Natural killer cell (primary cell): ENCODE results near the gene KLHL6. TPM values are rescaled to one million over a fixed set of nuclear protein-coding genes. Genes with fewer than 3 reads are reported as not detected.
A peak's percentile ranks its signal among the peaks of the same experiment; 100 is the strongest.
"Not testable (repeated sequence)": the region's sequence is repeated elsewhere in the genome, so short reads cannot be mapped to it uniquely, and the experiment has no call there.

Experiments used
- ATAC-seq, 3 donors: fragments of 150-1000 bp in 2 of 3; fragments of 200-7000 bp in 1 of 3; cut with Tn5 transposase; 1 replicate in 1 of 3; 2 replicates in 2 of 3; pipeline ENCODE4 v1.10.0; 2021; ENCODE audit warnings: mild to moderate bottlenecking in 2 of 3, moderate library complexity in 2 of 3
- DNase-seq, 2 donors: peaks; one replicate each; pipeline versions ENCODE4 v3.0.0 to v3.0.0-alpha.2; 2013 to 2021; ENCODE audit warnings: mixed read lengths in 1 of 2
- H3K27ac ChIP-seq: one replicate; pipeline ENCODE4 v1.5.1; 2013; ENCODE audit warnings: mild to moderate bottlenecking, low read length
- H3K27me3 ChIP-seq: one replicate; pipeline ENCODE4 v1.6.1; 2013; ENCODE audit warnings: low read length; ENCODE audit not compliant: control insufficient read depth, insufficient read depth
- H3K36me3 ChIP-seq: one replicate; pipeline ENCODE4 v1.6.1; 2013; ENCODE audit warnings: low read length; ENCODE audit not compliant: control insufficient read depth, insufficient read depth
- H3K4me1 ChIP-seq: one replicate; pipeline ENCODE4 v1.6.1; 2013; ENCODE audit warnings: low read length; ENCODE audit not compliant: control insufficient read depth, insufficient read depth
- H3K4me3 ChIP-seq: one replicate; pipeline ENCODE4 v1.5.1; 2013; ENCODE audit warnings: low read length
- H3K9me3 ChIP-seq: one replicate; pipeline ENCODE4 v1.6.1; 2013; ENCODE audit warnings: low read length; ENCODE audit not compliant: control insufficient read depth, insufficient read depth
- H3K27ac Mint-ChIP-seq, 2 donors: one replicate each; pipeline ENCODE4 v1.8.0; 2022; ENCODE audit warnings: mild to moderate bottlenecking in 2 of 2, mixed read lengths in 2 of 2, moderate library complexity in 1 of 2
- H3K27me3 Mint-ChIP-seq, 2 donors: one replicate each; pipeline ENCODE4 v1.8.0; 2022; ENCODE audit warnings: low read depth in 2 of 2, mixed read lengths in 2 of 2
- H3K36me3 Mint-ChIP-seq: one replicate; pipeline ENCODE4 v1.8.0; 2022; ENCODE audit warnings: mixed read lengths
- H3K4me1 Mint-ChIP-seq, 2 donors: one replicate each; pipeline ENCODE4 v1.8.0; 2022; ENCODE audit warnings: mixed read lengths in 2 of 2
- H3K4me3 Mint-ChIP-seq: one replicate; pipeline ENCODE4 v1.8.0; 2022; ENCODE audit warnings: mild to moderate bottlenecking, moderate library complexity, mixed read lengths
- H3K9me3 Mint-ChIP-seq, 2 donors: one replicate each; pipeline ENCODE4 v1.8.0; 2022; ENCODE audit warnings: mixed read lengths in 2 of 2
- CTCF ChIP-seq: fragments of 200-600 bp; IDR thresholded peaks from one replicate; pipeline ENCODE4 v1.8.0; 2022; ENCODE audit warnings: antibody characterized with exemption
- WGBS: methylation state at CpG from one replicate; pipeline ENCODE4 v1.1.7; 2013; ENCODE audit warnings: missing lambda C conversion rate; ENCODE audit not compliant: insufficient coverage; 5-methylcytosine and 5-hydroxymethylcytosine counted together
- intact Hi-C: fragments of 100-400 bp; cut with micrococcal nuclease; formaldehyde crosslinking; loops from one replicate; pipeline ENCODE4 v1.14.2; 2022
- total RNA-seq, 4 donors: library from RNA; stranded (reverse); fragments of 120-200 nt in 1 of 4; gene quantifications; one replicate each; pipeline versions ENCODE4 v1.2.3 to v1.2.4, GENCODE V29; 2013 to 2022

The KLHL6 gene
- total RNA-seq, 3 donors from 2014 or later (not counting 1 experiment from before 2014, with no cell fraction given), result 10.9 to 17.3 (median 13.6) TPM

DNA sequence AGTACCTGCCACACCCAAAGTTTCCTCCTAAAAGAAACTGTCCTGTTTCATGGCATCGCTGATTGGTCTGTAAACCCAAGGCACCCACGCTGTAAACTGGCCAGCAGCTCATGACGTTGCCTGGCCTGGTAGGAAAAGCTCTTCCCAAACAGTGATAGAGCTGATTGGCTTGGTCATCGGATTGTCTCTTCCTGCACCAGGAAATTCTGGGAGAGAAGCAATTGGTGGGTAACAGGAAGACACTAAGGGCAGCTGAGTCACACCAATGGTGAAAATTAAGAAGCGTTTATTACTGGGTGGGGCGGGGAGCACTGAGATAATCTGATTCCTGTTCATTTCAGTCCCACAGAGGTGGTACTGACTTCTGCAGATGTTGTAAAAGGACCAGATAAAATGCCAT lies 31.0 kb downstream of the KLHL6 start:
- H3K4me1 Mint-ChIP-seq, result peaks cover 16 to 20% of the 10 kb centered on the region in 2 donors
- no peak overlapping the region for H3K27ac ChIP-seq
- H3K27me3 Mint-ChIP-seq, result no peaks in the 10 kb centered on the region
- H3K9me3 ChIP-seq, result no peaks in the 10 kb centered on the region
- DNase-seq (no peak), ATAC-seq (no peak)
- TF ChIP-seq CTCF, result no peak
- 97% methylated on average over 6 of the region's 6 CpGs for WGBS
- peaks cover 0 to 2% of the 10 kb centered on the region in 2 donors for H3K9me3 Mint-ChIP-seq
- intact Hi-C loops, result no loop called here
- H3K36me3 ChIP-seq, result peaks cover 18% of the 10 kb centered on the region
- no peaks in the 10 kb centered on the region for H3K27me3 ChIP-seq
- H3K4me3 ChIP-seq, result no peak overlapping the region
- no peak overlapping the region for H3K4me3 Mint-ChIP-seq
- H3K4me1 ChIP-seq, result peaks cover 15% of the 10 kb centered on the region
- H3K27ac Mint-ChIP-seq, result no peak overlapping the region
- H3K36me3 Mint-ChIP-seq, result no peaks in the 10 kb centered on the region

DNA sequence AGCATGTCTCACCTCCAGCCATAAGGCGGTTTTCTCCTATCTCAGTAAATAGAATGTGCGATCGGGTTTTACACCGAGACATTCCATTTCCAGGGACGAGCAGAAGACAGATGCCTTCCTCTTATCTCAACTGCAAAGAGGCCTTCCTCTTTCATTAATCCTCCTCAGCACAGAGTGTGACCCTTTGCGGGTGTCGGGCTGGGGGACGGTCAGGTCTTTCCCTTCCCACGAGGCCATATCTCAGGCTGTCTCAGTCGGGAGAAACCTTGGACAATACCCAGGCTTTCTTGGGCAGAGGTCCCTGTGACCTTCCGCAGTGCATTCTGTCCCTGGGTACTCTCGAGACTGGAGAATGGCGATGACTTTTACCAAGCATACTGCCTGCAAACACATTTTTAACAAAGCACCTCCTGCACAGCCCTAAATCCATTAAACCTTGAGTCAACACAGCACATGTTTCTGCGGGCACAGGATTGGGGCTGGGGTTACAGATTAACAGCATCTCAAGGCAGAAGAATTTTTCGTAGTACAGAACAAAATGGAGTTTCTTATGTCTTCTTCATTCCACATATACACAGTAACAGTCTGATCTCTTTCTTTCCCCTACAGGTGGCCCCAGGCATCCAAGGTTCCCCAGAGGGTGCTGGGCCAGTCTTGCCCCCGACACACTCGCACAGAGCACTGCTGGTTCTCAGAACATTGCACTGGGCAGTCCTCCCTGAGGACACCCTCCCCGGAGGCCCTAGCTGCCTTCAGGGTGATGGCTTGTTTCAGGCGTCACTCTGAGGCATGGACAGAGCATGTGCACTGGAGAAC lies 34.6 kb downstream of the KLHL6 start:
- H3K27me3 Mint-ChIP-seq, H3K9me3 Mint-ChIP-seq, H3K9me3 ChIP-seq, H3K36me3 Mint-ChIP-seq, H3K4me3 ChIP-seq, intact Hi-C loops, H3K4me3 Mint-ChIP-seq, ATAC-seq, H3K27me3 ChIP-seq, DNase-seq, H3K27ac ChIP-seq: not testable (repeated sequence)
- Mint-ChIP-seq H3K27ac (peak overlapping the region in 1 of 2 donors; percentile 1), H3K4me1 (peaks cover 28 to 29% of the 10 kb centered on the region in 2 donors)
- Histone ChIP-seq H3K36me3 (peaks cover 14% of the 10 kb centered on the region), H3K4me1 (peaks cover 20% of the 10 kb centered on the region)
- 90% methylated on average over 19 of the region's 19 CpGs for WGBS

- H3K27ac ChIP-seq, DNase-seq, H3K4me3 ChIP-seq, H3K27me3 Mint-ChIP-seq, ATAC-seq, H3K9me3 ChIP-seq, H3K27me3 ChIP-seq, intact Hi-C loops, H3K9me3 Mint-ChIP-seq, H3K4me3 Mint-ChIP-seq, H3K36me3 Mint-ChIP-seq: not testable (repeated sequence)
- Mint-ChIP-seq H3K27ac (peak overlapping the region in 1 of 2 donors; percentile 1), H3K4me1 (peaks cover 33 to 35% of the 10 kb centered on the region in 2 donors)
- Histone ChIP-seq H3K4me1 (peaks cover 26% of the 10 kb centered on the region), H3K36me3 (peaks cover 10% of the 10 kb centered on the region)
- WGBS, result 81% methylated on average over 8 of the region's 8 CpGs
Measured at GRCh38 chr3:183520295-183520694, 35.2 kb downstream of the KLHL6 start.

DNA sequence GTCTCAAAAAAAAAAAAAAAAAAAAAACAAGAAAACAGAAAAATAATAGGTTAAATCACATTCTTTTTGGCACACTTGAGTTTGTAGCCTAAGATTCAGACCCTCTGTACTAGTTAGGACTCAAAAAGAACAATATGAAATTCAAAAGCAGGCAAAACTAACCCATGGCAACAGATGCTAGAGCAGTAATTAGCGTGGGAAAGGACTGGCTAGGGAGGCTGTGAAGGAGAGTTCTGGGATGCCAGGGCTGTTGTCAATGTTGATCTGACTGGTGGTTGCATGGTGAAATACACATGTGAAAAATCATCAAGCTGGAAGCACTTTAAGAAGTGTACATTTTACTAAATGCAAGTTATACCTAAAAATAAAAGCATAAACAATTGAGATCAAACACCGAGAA lies 35.6 kb downstream of the KLHL6 start:
- intact Hi-C loops, result no loop called here
- H3K4me3 ChIP-seq, result no peak overlapping the region
- H3K4me1 ChIP-seq, result peaks cover 29% of the 10 kb centered on the region
- Mint-ChIP-seq H3K4me3 (no peak overlapping the region), H3K36me3 (no peaks in the 10 kb centered on the region), H3K27me3 (no peaks in the 10 kb centered on the region), H3K27ac (peak overlapping the region in 1 of 2 donors; percentile 1), H3K9me3 (no peaks in the 10 kb centered on the region), H3K4me1 (peaks cover 33 to 35% of the 10 kb centered on the region in 2 donors)
- no peak for TF ChIP-seq CTCF
- ATAC-seq, result no peak
- H3K9me3 ChIP-seq, result no peaks in the 10 kb centered on the region
- no peaks in the 10 kb centered on the region for H3K27me3 ChIP-seq
- 97% methylated on average over 2 of the region's 2 CpGs for WGBS
- H3K36me3 ChIP-seq, result peaks cover 9% of the 10 kb centered on the region
- DNase-seq, result no peak
- no peak overlapping the region for H3K27ac ChIP-seq
